HG02571 (cell line): ENCODE measurements around the gene NASP.

Experiments used
- ATAC-seq: cut with Tn5 transposase; IDR thresholded peaks from one replicate; pipeline ENCODE4 v1.9.1; 2021; ENCODE audit warnings: mild to moderate bottlenecking, moderate library complexity; ENCODE audit not compliant: unreplicated experiment

The NASP gene

DNA sequence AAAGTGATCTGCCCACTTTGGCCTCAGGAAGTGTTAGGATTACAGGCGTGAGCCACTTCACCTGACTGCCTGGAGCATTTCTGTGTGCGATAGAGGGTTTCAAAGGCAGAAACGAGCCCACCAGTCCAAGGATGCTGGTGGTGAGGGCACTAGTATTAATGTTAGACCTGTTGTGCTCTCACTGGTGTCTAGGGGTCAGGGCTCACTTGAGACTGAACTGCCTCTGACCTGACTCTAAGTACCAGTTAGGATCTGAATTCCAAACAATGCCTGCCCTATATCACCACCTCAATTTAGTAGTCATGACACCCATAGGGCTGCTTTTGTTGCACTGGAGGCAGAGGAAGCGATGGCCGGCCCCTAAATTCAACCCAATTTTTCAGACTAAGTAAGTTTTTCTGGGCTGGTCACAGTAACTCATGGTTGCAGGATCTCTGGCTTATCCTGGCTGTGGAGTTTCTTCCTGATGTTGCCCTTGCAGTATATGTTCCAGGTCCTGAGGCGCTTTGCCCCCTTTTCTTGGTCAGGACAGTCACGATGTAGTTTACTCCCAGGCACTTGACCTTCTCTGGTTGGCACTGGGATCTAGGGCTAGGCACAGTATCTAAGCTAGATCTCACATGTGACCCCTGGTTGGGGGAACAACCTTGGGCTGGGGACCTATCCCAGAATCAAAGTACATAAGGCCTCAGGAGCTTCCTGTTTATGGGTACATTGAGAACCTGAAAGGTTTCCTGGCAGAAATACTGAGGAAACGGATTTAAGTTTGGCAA, 35.5 kb downstream of the NASP start:
- no peak for ATAC-seq

DNA sequence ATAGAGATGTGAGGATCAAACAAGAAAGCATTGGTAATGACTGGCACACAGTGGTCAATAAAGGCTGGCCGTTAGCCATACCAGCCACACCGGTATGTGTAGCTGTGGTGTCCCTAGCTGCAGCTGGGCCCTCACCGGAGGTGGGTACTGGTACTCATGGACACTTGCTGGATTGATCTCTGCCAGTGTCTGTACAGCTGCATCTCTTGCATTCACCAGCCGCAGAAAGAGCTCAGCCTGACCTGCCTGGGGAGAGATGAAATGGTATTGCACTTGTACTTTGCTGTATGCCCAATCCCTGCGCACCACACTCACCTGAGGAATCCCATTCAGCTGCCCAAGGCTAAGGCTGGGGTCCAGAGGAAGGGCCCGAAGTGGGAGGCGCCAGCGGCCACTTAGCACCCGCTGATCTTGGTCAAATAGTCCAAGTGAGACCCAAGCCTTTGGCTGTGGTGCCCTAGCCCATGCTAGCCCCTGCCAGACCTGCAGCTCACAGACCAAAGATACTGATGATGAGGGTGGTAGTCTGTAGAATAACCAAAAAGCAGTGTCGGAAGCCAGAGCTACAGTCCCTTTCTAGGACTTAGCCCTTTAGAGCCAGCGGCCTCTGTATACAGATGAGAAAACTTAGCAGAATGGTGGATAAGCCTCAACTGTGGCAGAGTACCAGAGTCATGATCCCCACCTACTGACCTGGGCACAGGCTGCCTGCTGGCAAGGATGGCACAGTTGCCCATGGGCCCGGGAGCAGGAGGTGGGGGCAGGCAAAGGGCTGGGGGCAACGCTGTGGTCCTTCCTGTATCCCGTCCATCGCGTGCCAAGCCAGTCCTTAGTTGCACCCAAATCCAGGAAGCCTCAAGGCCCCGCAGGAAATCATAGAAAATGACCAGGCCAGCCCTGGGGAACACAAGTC, 37.0 kb downstream of the NASP start:
- ATAC-seq, result no peak

DNA sequence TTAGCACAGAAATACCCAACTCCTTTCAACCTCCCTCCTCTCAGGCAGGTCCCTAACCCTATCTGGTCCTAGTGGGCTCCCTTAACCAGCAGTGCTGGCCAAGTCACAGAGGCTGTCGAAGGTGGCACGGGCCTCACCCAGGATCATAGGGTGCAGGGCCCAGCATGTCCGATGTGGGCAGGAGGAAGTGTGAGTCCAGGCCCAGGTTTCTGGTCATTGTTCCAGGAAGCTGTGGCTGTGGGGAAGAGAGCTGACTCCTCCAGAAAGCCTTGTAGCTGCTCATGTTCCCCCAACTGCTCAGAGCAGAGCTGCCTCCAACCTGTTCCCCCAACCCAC, 37.6 kb downstream of the NASP start:
- ATAC-seq, result no peak

DNA sequence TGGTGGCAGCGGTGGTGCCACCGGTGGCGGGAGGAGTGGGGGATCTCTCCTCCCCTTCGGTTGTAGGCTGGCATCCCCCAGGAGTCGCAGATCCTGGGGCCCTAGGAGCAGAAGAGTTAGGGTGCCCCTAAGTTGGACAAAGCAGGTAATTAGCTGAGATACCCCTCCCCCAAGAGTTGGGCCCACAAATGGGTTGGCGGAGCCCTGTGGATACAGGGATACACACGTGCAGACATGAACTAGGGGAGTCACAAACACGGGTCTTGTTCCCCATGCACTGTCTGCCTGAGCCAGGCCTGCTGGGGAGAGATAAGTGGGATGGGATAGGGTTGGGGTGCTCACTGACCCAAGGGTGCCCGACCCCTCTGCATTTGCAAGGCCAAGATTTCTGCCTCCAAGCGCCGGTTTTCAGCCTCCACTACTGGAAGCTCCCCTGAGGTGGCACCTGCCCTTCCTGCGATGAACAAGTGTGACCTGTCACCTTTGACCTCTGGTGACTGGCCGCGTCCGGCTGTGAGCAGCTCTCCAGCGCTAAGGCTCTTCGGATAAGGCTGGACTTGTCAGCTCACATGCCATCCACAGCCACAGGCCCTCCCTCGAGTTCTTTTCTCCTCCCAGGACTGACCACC, 38.2 kb downstream of the NASP start:
- no peak for ATAC-seq

DNA sequence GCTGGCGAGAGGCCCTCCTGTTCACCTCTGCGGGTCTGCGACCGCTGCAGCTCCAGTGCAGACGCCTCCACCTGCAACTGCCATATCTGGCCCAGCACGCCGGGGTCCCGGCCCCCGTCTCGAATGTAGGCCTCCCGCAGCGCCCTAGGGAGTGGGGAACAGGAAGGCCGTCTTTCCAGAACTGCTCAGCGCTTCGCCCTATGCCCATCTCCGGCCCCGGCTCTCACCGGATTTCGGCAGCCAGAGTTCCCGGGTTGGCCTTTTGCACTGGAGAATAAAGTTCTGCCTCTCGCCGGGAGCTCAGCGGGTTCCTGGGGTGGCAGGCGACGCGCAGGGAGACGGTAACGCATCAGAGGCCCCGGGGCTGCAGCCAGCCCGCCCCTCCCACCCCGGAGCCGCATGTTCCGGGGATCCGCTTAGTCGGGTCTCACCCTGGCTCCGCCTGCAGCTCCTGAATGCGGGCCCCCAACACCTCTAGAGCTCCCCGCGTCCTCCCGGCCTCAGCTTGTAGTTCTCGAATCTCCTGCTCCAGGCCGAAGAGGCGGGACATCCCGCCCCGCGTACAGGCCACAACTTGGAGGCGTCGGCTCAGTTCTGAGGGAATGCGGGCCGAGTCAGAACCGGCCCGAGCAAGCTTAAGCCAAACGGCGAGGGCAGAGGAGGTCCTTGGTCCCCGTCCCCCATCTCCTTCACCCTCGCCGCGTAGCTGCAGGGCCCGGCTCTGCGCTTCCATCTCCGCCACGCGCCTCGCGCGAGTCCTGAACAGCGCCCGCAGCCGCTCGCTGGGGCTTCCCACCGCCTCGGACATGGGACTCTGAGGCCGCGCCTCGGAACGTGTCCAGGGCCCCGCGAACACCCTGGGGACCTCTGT, 38.9 kb downstream of the NASP start:
- ATAC-seq, result no peak

DNA sequence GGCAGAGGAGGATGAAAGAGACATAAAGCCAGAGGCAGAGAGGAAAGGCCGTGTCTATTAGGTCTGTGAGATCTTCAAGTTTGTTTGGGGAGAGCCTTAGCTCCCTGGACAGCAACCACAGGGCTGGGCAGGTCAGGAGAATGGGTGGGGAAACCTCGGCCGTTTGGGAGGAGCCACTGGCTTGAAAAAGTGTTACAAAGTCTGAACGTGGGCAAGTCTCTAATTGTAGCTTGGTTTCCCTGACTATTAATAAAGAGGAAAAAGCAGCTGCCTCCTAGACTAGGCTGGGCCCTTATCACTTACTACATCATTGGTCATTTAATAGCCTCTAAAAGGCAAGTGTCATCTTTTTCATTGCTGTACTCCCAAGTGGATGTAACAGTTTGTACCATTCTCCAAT, 40.1 kb downstream of the NASP start, which contains the start of gene CCDC17:
Gene CCDC17, minus strand, starts transcription at position 83 of the 400 bp plus-strand sequence. CDS start 145 bp downstream, outside the sequence.
- no peak for ATAC-seq

DNA sequence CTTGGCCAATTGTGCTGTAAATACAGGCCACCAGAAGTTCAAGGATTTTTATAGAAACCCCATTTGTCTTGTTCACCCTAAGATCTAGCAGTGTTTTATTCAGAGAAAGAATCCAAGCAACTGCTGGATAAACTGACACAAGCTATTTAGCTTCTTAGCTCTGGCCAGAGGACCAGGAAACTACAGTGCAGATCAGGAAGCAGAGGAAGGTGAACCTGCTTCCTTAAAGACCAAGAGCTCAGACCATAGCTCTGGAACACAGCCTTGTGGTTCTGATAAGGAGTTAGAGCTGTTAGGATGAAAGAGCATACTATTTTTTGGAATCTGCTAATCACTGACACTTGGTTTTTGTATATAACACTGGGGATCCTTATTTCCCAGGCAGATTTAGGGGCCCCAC, 45.2 kb downstream of the NASP start:
- no peak for ATAC-seq

DNA sequence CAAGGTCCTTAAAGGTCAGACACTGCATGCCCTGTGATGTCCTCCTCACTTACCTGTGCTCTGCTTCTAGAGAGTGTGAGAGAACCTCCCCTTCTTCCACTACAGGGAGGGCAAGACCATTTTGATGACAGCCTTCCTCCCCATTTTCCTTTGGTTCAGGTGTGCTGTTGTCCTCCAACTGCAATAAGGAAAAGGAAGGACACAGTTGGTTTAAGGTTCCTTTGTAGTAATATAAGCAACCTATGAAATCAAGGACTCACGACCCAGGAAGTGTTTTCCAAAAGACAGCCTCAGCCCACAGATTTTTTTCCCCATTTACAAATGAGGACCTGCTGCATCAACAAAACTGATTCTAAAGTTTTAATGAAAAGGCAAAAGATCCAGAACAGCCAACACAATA, 46.6 kb downstream of the NASP start:
- no peak for ATAC-seq

DNA sequence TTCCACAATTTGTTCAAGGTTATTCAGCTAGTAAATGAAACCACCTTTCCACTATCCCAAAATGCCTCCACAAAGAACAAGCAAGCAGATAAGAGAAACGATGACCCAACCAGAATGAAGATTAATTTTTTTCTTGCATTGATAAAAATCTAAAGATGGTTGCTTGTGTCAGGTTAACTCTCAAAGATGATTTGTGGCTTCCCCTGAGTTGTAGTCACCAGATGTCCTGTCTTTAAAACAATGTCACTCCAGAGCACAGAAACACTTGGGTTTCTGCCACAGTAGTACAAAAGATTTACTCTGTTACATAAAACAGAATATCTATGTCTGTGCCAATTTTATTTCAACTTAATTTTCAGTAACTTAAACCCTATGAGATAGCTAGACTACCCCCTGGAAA, 51.4 kb downstream of the NASP start:
- no peak for ATAC-seq

DNA sequence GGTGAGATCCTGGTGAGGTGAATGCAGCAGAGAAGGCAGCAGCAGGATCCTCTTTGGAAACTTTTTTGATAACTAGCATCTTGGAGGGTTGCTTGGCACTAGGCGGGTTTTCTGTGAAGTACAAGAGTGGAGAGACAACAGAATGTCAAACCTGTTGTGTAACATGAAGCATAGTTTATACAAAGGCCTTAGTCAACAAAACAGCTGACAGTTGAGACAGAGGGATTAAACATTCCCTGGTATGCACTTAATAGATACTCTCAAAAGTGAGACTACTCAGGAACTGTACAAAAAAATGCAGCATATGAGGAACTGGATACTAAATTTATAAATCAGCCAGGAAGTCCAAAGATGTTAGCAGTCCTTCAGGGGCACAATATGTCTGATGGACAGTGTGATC, 56.5 kb downstream of the NASP start:
- ATAC-seq, result no peak

DNA sequence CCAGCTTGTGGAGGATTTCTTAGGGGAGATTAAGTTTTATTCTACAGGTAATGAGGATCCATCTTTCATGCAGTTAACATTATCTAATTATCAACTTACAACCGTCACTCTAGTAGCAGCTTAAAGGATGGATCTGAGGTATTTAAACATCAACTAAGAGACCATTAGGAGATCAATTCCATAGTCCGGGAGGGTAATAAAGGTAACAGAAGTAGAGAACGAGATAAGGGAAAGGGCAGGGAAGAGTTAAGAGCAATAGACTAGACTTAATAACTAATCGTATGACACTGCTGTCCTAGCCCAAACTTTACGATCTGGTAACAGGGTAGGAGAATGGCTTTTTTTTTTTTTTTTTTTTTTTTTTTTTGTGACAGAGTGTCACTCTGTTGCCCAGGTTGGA, 59.5 kb downstream of the NASP start:
- no peak for ATAC-seq

DNA sequence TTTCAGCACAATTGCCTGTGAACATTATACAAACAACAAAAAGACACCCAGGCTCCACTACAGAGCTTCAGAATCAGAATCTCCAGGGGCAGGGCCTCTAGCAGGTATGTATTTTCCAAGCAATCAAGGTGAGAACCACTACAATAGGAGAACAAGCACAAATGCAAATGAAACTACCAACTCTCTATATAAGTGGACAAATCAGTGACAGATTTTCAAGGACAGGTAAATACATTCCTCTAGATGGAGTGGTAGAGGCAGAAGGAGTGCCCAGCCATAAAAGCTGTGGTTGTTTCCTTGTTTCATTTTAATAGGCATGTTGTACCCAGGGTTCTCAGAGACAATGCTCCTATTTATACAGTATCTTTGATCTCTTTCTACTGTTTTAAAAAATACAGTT, 60.1 kb downstream of the NASP start:
- no peak for ATAC-seq

DNA sequence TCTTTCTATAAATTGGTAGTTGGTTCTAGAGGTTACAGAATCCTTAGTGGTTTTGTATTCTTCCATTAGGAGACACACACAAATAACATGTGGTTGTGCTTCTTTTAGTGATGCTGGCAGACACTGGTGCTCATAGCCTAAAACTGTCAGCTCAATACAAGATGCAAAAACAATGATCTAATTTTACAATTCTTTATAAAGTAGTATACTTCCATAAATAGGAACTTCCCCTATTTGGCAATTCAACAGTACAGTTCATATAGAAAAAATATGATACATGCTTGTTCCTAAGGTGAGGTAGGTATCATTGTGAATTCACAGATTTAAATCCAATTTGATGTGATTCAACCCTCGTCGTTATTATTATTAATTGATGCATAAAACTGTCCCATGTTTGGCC, 60.8 kb downstream of the NASP start:
- ATAC-seq, result no peak

DNA sequence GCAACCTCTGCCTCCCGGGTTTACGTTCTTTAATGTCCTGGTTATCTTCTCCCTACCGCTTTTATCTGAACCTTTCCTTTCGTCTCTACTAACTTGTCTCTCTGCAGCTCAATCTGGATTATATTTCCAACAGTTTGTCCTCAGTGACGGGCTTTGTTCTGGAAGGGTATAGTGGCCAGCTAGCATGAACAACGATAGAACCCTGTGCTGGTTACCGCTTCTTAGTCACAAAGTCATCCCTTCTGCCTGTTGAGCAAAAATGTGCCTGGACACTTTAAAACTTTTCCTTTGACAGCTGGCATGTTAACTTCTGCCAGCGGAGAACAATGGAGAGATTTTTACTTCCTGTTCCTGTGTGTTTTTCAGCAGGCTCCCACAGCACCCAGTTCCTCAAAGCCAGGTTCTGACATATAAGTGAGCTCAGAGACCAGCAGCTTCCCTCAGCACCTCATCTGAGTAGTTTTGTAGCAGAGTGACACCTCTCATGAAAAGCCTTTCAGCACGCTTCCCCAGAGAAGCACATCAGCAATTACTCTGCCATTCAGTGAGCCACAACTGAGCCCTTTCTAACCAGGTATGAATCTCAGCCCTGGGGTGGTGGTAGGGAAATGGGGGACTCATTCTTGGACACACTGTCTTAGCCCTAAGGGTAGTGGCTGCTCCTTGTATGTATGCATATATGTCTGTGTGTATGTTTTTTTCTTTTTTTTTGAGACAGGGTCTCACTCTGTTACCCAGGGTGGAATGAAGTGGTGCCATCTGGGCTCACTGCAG, 63.6 kb downstream of the NASP start:
- no peak for ATAC-seq

DNA sequence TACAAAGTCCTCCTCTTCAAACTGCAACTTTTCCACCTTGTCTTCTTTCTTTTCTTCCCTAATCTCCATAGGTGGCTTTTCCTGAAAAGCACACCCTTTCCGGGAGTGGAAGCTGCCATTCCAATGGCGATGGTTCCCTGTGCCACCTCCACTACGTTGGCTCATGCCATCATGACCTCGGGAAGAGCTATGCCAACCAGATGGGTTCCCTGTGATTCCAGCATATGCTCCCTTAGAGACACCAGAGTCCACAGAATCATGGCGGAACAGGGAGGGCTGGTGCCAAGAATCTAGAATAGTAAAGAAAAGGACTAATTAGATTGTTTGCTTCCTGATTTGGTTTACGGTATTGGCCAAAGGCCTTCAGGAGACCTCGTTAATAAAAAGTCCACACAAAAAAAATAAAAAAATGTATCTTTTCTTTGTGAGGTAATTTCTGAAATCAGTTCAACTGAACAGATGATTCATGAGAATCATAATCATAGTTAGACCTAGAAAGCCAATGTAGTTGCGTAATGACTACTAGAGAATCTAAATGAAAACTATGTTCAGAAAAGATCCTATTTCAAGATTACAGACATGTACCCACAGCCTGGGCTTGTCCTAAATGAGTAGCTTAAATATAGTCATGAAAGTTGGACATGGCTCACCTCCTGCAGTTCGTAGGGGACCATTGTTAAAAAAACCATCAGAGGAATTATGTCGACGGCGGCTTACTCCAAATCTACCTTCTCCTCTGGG, 70.9 kb downstream of the NASP start:
- ATAC-seq, result no peak

DNA sequence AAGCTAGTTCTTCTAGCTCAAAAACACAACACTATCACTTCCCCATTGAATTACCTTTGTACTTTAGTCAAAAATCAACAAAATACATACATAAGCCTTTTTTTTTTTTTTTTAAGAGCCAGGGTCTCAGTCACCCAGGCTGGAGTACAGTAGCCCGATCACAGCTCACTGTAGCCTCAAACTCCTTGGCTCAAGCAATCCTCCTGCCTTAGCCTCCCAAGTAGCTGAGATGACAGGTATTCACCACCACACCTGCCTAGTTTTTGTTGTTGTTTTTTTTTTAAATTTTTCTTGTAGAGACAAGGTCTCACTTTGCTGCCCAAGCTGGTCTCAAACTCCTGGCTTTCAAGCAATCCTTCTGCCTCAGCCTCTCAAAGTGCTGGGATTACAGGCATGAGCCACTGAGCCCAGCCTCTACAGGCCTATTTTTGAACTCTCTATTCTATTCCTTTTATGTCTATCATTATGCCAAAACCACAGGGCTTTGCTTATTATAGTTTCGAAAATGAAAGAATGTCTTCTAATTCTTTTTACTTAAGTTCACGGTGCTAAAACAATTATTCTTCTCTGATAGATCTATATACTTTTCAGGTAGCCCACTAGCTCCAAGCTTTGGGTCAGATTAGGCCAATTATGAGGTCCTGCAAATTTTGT, 72.9 kb downstream of the NASP start:
- no peak for ATAC-seq

DNA sequence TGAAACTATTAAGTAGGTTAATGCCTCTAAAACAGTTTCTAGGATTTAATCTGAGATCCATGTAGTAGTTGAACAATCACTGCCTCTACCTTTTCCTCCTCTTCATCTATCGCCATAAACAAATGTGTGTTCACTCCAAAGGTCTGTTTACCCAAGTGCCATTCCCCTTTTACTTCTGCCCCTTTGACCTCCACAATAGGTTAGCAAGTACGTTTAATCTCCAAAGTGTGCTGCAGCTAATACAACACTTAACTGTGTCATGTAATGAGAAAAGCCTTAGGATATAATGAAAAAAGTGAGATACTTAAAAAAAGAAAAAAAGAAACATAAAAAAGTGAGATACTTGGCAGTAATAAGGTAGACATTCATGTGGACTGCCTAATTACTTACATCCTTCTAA, 74.3 kb downstream of the NASP start:
- ATAC-seq, result no peak

DNA sequence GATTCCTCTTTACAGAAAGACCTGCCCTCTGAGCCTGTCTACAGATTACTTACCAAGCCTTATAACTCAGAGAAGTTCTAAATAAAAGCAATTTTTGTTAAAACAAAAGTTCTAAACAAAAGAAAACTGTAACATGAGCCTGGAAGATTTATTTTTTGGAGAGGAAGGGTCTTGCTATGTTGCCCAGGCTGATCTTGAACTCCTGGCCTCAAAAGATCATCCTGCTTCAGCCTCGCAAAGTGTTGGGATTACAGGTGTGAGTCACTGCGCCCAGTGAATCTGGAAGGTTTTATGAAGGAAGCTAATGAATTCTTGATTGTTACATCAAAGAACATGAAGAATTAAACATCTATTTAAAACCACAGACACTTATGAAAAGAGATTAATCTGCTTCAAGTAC, 75.4 kb downstream of the NASP start:
- ATAC-seq, result no peak

DNA sequence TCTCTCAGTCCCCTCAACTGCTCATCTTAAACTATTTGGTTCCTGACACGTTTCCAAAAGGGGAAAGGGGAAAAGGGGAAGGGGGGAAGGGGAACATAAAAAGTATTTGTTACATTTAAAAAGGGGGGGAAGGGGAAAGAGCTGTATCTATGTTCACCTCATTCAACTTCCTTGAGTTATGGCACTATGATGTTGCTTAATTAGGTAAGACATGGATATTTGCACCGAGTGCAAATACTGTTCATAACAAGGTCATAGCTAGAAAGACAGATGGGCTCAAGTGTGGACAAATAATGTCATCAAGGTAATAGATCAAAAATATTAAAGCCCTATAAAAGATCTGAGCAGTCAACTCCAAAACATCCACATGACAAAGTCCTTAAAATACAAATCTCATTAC, 76.5 kb downstream of the NASP start:
- no peak for ATAC-seq
